HepG2 (cell line): Measurements from ENCODE around the gene DENND11. TPM values are rescaled to one million over a fixed set of nuclear protein-coding genes. Genes with fewer than 3 reads are reported as not detected.

Experiments
- ETV5 ChIP-seq: IDR thresholded peaks from 2 replicates; pipeline ENCODE4 v1.6.1; 2018; ENCODE audit warnings: missing biosample characterization, missing genetic modification reagents, inconsistent platforms, borderline replicate concordance
- FOXO1 ChIP-seq: sonication (generic); formaldehyde crosslinking; IDR thresholded peaks from 2 replicates; pipeline ENCODE4 v1.4.0; 2020; ENCODE audit warnings: missing genetic modification reagents
- GFI1 ChIP-seq: sonication (generic); formaldehyde crosslinking; IDR thresholded peaks from 2 replicates; pipeline ENCODE4 v1.5.0; 2020; ENCODE audit warnings: missing genetic modification reagents, mild to moderate bottlenecking, borderline replicate concordance
- HMG20A ChIP-seq: IDR thresholded peaks from 2 replicates; pipeline ENCODE4 v1.6.1; 2016; ENCODE audit warnings: borderline replicate concordance
- MIXL1 ChIP-seq: IDR thresholded peaks from 2 replicates; pipeline ENCODE4 v1.6.1; 2016
- MNT ChIP-seq: fragments of 450-650 bp; IDR thresholded peaks from 2 replicates; pipeline ENCODE4 v1.6.1; 2016
- POGZ ChIP-seq: sonication (generic); formaldehyde crosslinking; IDR thresholded peaks from 2 replicates; pipeline ENCODE4 v1.4.0; 2020; ENCODE audit warnings: mild to moderate bottlenecking, missing genetic modification reagents
- PPARG ChIP-seq: conservative IDR thresholded peaks from 2 replicates; pipeline ENCODE4 v1.6.1; 2016; ENCODE audit warnings: missing biosample characterization, missing genetic modification reagents
- RELA ChIP-seq: sonication (generic); formaldehyde crosslinking; IDR thresholded peaks from 2 replicates; pipeline ENCODE4 v1.4.0; 2020; ENCODE audit warnings: missing genetic modification reagents
- SIX1 ChIP-seq: sonication (generic); formaldehyde crosslinking; IDR thresholded peaks from 2 replicates; pipeline ENCODE4 v1.4.0; 2020; ENCODE audit warnings: missing genetic modification reagents, borderline replicate concordance
- ZNF230 ChIP-seq: sonication (generic); formaldehyde crosslinking; IDR thresholded peaks from 2 replicates; pipeline ENCODE4 v1.4.0; 2020; ENCODE audit warnings: mild to moderate bottlenecking, missing genetic modification reagents
- ZNF343 ChIP-seq: sonication (generic); formaldehyde crosslinking; IDR thresholded peaks from 2 replicates; pipeline ENCODE4 v1.4.0; 2020; ENCODE audit warnings: mild to moderate bottlenecking, missing genetic modification reagents
- polyA plus RNA-seq, 8 experiments: library from polyadenylated mRNA; depleted of rRNA in 3 of 8; stranded (reverse) in 7 of 8; unstranded in 1 of 8; fragments of >200 nt; fragmentation: Illumina TruSeq in 4 of 8; extraction: Trizol in 4 of 8; gene quantifications; 2 replicates each; pipeline versions ENCODE4 v1.2.1 to v1.2.3, GENCODE V29; 2011 to 2016; ENCODE audit warnings: low read depth in 4 of 8, missing spikeins in 1 of 8, mixed read lengths in 1 of 8; ENCODE audit not compliant: insufficient read depth in 1 of 8
- total RNA-seq, 5 experiments: library from RNA; depleted of rRNA; stranded (reverse); fragments of >200 nt; fragmentation: Illumina TruSeq; extraction: Trizol; gene quantifications; 2 replicates each; pipeline ENCODE4 v1.2.3, GENCODE V29; 2016; ENCODE audit warnings: low read depth in 1 of 5
- TF ChIP-seq, protein P1 (sequence below): sonication (generic); formaldehyde crosslinking; IDR thresholded peaks from 2 replicates; pipeline ENCODE4 v1.5.0; 2020; ENCODE audit warnings: missing genetic modification reagents, mild to moderate bottlenecking, borderline replicate concordance
- TF ChIP-seq, protein P2 (sequence below): sonication (generic); formaldehyde crosslinking; IDR thresholded peaks from 2 replicates; pipeline ENCODE4 v1.5.1; 2020; ENCODE audit warnings: mild to moderate bottlenecking, missing genetic modification reagents, borderline replicate concordance
- TF ChIP-seq, protein P3 (sequence below): sonication (generic); formaldehyde crosslinking; IDR thresholded peaks from 2 replicates; pipeline ENCODE4 v1.4.0; 2020; ENCODE audit warnings: mild to moderate bottlenecking, missing genetic modification reagents
- TF ChIP-seq, protein P4 (sequence below): IDR thresholded peaks from 2 replicates; pipeline ENCODE4 v1.6.1; 2016; ENCODE audit warnings: missing biosample characterization, missing genetic modification reagents, low read depth
- TF ChIP-seq, protein P5 (sequence below): sonication (generic); formaldehyde crosslinking; IDR thresholded peaks from 2 replicates; pipeline ENCODE4 v1.8.1; 2023; ENCODE audit warnings: mild to moderate bottlenecking, moderate library complexity, missing genetic modification reagents

Gene DENND11
- total and polyA plus RNA-seq, 2 of the 13 experiments (the other 11 are each of a cell fraction or from before 2014, with no cell fraction given), result 7.1 to 10.5 TPM

- TF ChIP-seq HMG20A (CRISPR knock-in tag) (peak; percentile 44; the same call in 1 of the 2 replicates), ZNF230 (CRISPR knock-in tag) (peak; percentile 77), ZNF343 (no peak), POGZ (peak; percentile 98), RELA (CRISPR knock-in tag) (peak; percentile 41; the same call in 1 of the 2 replicates), FOXO1 (CRISPR knock-in tag) (peak; percentile 35; the same call in 1 of the 2 replicates), PPARG (CRISPR knock-in tag) (peak; percentile 72), ETV5 (CRISPR knock-in tag) (peak; percentile 80), MNT (peak; percentile 35; the same call in 1 of the 2 replicates), GFI1 (CRISPR knock-in tag) (0 out of 2 replicates have a peak, but pooled peaks have one; percentile 51), SIX1 (peak; percentile 84), MIXL1 (CRISPR knock-in tag) (peak; percentile 87)
- TF ChIP-seq, protein P1, sequence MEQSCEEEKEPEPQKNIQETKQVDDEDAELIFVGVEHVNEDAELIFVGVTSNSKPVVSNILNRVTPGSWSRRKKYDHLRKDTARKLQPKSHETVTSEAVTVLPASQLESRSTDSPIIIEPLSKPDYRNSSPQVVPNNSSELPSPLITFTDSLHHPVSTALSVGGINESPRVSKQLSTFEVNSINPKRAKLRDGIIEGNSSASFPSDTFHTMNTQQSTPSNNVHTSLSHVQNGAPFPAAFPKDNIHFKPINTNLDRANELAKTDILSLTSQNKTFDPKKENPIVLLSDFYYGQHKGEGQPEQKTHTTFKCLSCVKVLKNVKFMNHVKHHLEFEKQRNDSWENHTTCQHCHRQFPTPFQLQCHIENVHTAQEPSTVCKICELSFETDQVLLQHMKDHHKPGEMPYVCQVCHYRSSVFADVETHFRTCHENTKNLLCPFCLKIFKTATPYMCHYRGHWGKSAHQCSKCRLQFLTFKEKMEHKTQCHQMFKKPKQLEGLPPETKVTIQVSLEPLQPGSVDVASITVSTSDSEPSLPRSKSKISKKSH (CRISPR knock-in tag), result peak; percentile 59; the same call in 1 of the 2 replicates
- TF ChIP-seq, protein P2, sequence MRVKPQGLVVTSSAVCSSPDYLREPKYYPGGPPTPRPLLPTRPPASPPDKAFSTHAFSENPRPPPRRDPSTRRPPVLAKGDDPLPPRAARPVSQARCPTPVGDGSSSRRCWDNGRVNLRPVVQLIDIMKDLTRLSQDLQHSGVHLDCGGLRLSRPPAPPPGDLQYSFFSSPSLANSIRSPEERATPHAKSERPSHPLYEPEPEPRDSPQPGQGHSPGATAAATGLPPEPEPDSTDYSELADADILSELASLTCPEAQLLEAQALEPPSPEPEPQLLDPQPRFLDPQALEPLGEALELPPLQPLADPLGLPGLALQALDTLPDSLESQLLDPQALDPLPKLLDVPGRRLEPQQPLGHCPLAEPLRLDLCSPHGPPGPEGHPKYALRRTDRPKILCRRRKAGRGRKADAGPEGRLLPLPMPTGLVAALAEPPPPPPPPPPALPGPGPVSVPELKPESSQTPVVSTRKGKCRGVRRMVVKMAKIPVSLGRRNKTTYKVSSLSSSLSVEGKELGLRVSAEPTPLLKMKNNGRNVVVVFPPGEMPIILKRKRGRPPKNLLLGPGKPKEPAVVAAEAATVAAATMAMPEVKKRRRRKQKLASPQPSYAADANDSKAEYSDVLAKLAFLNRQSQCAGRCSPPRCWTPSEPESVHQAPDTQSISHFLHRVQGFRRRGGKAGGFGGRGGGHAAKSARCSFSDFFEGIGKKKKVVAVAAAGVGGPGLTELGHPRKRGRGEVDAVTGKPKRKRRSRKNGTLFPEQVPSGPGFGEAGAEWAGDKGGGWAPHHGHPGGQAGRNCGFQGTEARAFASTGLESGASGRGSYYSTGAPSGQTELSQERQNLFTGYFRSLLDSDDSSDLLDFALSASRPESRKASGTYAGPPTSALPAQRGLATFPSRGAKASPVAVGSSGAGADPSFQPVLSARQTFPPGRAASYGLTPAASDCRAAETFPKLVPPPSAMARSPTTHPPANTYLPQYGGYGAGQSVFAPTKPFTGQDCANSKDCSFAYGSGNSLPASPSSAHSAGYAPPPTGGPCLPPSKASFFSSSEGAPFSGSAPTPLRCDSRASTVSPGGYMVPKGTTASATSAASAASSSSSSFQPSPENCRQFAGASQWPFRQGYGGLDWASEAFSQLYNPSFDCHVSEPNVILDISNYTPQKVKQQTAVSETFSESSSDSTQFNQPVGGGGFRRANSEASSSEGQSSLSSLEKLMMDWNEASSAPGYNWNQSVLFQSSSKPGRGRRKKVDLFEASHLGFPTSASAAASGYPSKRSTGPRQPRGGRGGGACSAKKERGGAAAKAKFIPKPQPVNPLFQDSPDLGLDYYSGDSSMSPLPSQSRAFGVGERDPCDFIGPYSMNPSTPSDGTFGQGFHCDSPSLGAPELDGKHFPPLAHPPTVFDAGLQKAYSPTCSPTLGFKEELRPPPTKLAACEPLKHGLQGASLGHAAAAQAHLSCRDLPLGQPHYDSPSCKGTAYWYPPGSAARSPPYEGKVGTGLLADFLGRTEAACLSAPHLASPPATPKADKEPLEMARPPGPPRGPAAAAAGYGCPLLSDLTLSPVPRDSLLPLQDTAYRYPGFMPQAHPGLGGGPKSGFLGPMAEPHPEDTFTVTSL (CRISPR knock-in tag), result peak; percentile 63; the same call in 1 of the 2 replicates
- TF ChIP-seq, protein P3, sequence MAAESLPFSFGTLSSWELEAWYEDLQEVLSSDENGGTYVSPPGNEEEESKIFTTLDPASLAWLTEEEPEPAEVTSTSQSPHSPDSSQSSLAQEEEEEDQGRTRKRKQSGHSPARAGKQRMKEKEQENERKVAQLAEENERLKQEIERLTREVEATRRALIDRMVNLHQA (CRISPR knock-in tag), result 0 out of 2 replicates have a peak, but pooled peaks have one; percentile 62
- TF ChIP-seq, protein P4, sequence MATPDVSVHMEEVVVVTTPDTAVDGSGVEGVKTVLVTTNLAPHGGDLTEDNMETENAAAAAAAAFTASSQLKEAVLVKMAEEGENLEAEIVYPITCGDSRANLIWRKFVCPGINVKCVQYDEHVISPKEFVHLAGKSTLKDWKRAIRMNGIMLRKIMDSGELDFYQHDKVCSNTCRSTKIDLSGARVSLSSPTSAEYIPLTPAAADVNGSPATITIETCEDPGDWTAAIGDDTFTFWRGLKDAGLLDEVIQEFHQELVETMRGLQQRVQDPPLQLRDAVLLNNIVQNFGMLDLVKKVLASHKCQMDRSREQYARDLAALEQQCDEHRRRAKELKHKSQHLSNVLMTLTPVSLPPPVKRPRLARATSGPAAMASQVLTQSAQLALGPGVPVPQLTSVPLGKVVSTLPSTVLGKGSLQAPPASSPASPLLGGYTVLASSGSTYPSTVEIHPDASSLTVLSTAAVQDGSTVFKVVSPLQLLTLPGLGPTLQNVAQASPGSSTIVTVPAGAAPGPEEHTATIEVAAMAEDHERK, result peak; percentile 86
- TF ChIP-seq, protein P5, sequence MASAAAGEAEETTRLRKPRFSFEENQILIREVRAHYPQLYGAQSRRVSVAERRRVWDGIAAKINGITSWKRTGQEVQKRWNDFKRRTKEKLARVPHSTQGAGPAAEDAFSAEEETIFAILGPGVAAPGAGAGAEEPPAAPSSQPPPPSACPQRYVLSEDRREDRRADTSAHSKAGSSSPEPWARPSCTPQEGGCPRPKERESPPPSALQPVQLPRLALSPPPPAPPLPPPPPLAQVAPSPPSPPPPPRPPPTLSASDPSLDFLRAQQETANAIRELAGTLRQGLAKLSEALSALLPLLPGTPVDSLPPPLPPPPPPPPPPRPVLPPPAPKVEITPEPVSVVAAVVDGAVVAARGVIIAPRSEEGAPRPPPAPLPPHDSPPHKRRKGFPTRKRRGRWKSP (CRISPR knock-in tag), result peak; percentile 96
Measured at GRCh38 chr7:141737836-141738591, 36.0 kb upstream of the DENND11 start, which contains the start of gene SSBP1 (continued).
